GM12878 (cell line): ENCODE data around the gene CARD11. TPM values are rescaled to one million over a fixed set of nuclear protein-coding genes. Genes with fewer than 3 reads are reported as not detected.

Source experiments
- ATF7 ChIP-seq: fragments of 450-650 bp; IDR thresholded peaks from 2 replicates; pipeline ENCODE4 v1.6.1; 2016; ENCODE audit warnings: low read depth, mild to moderate bottlenecking
- BRCA1 ChIP-seq: IDR thresholded peaks from 2 replicates; pipeline ENCODE4 v1.6.1; 2011; ENCODE audit warnings: low read depth, low read length, improper control_type of control experiment
- ETV6 ChIP-seq, 2 experiments: fragments of 450-650 bp in 1 of 2; IDR thresholded peaks in 1 of 2; conservative IDR thresholded peaks in 1 of 2; 2 replicates each; pipeline ENCODE4 v1.6.1; 2014; ENCODE audit warnings: antibody characterized with exemption in 1 of 2, borderline replicate concordance in 1 of 2, low read depth in 1 of 2, mild to moderate bottlenecking in 1 of 2, moderate library complexity in 1 of 2
- FOXM1 ChIP-seq: IDR thresholded peaks from 2 replicates; pipeline ENCODE4 v1.6.1; 2012; ENCODE audit warnings: low read depth, mild to moderate bottlenecking, inconsistent platforms, low read length, moderate library complexity
- GABPA ChIP-seq: IDR thresholded peaks from 2 replicates; pipeline ENCODE4 v1.6.1; 2014; ENCODE audit warnings: antibody characterized with exemption, low read depth, mild to moderate bottlenecking, inconsistent platforms
- IKZF2 ChIP-seq, 2 experiments: fragments of 450-650 bp; IDR thresholded peaks; 2 replicates each; pipeline ENCODE4 v1.6.1; 2017; ENCODE audit warnings: mild to moderate bottlenecking in 2 of 2, moderate library complexity in 2 of 2
- KDM1A ChIP-seq: fragments of 200-600 bp; sonication (generic); IDR thresholded peaks from 2 replicates; pipeline ENCODE4 v1.6.1; 2016; ENCODE audit warnings: borderline replicate concordance
- MYB ChIP-seq: fragments of 150-350 bp; IDR thresholded peaks from 2 replicates; pipeline ENCODE4 v1.6.1; 2014; ENCODE audit warnings: mild to moderate bottlenecking, low read depth, low read length, borderline replicate concordance
- NFYA ChIP-seq: IDR thresholded peaks from 2 replicates; pipeline ENCODE4 v1.6.1; 2011; ENCODE audit warnings: low read depth, mild to moderate bottlenecking, low read length, improper control_type of control experiment, borderline replicate concordance
- STAT1 ChIP-seq: fragments of 450-650 bp; conservative IDR thresholded peaks from 2 replicates; pipeline ENCODE4 v1.6.1; 2014; ENCODE audit warnings: antibody characterized with exemption, mild to moderate bottlenecking
- SUPT20H ChIP-seq: IDR thresholded peaks from 2 replicates; pipeline ENCODE4 v1.6.1; 2011; ENCODE audit warnings: low read depth, mild to moderate bottlenecking, low read length, moderate library complexity, borderline replicate concordance; ENCODE audit not compliant: control insufficient read depth
- ZNF384 ChIP-seq: IDR thresholded peaks from 2 replicates; pipeline ENCODE4 v1.6.1; 2012; ENCODE audit warnings: low read depth, mild to moderate bottlenecking, low read length, improper control_type of control experiment, borderline replicate concordance
- polyA plus RNA-seq, 11 experiments: library from polyadenylated mRNA; depleted of rRNA in 4 of 11; unstranded in 6 of 11; stranded (reverse) in 5 of 11; fragments of >200 nt; fragmentation: Nextera tagmentation in 4 of 11; fragmentation: Illumina TruSeq in 1 of 11; extraction: Ambion mirVana in 4 of 11; extraction: Trizol in 1 of 11; gene quantifications; 1 replicate in 1 of 11; 2 replicates in 10 of 11; pipeline versions ENCODE4 v1.2.1 to v1.2.3, GENCODE V29; 2011 to 2016; ENCODE audit warnings: inconsistent platforms in 2 of 11, missing spikeins in 2 of 11, low read depth in 1 of 11
- total RNA-seq, 4 experiments: library from RNA; depleted of rRNA in 3 of 4; stranded (reverse); fragments of >200 nt in 3 of 4; fragmentation: Illumina TruSeq in 1 of 4; extraction: Trizol in 1 of 4; gene quantifications; 2 replicates each; pipeline versions ENCODE4 v1.2.1 to v1.2.3, GENCODE V29; 2013 to 2021
- TF ChIP-seq, protein P1 (sequence below): fragments of 450-650 bp; IDR thresholded peaks from 2 replicates; pipeline ENCODE4 v1.6.1; 2017; ENCODE audit warnings: mild to moderate bottlenecking, moderate library complexity
- TF ChIP-seq, protein P2 (sequence below): fragments of 150-350 bp; IDR thresholded peaks from 2 replicates; pipeline ENCODE4 v1.6.1; 2016; ENCODE audit warnings: low read depth, low read length
- TF ChIP-seq, protein P3 (sequence below): fragments of 450-650 bp; IDR thresholded peaks from 2 replicates; pipeline ENCODE4 v1.6.1; 2018; ENCODE audit warnings: mild to moderate bottlenecking, low read depth, moderate library complexity; ENCODE audit not compliant: partially characterized antibody
- TF ChIP-seq, protein P4 (sequence below): fragments of 450-650 bp; IDR thresholded peaks from 2 replicates; pipeline ENCODE4 v1.6.1; 2016; ENCODE audit warnings: mild to moderate bottlenecking

Gene CARD11
- total and polyA plus RNA-seq, 10 of the 15 experiments (the other 5 are each of a cell fraction or from before 2014, with no cell fraction given) = 0.27 to 72.0 (median 28.4) TPM

DNA sequence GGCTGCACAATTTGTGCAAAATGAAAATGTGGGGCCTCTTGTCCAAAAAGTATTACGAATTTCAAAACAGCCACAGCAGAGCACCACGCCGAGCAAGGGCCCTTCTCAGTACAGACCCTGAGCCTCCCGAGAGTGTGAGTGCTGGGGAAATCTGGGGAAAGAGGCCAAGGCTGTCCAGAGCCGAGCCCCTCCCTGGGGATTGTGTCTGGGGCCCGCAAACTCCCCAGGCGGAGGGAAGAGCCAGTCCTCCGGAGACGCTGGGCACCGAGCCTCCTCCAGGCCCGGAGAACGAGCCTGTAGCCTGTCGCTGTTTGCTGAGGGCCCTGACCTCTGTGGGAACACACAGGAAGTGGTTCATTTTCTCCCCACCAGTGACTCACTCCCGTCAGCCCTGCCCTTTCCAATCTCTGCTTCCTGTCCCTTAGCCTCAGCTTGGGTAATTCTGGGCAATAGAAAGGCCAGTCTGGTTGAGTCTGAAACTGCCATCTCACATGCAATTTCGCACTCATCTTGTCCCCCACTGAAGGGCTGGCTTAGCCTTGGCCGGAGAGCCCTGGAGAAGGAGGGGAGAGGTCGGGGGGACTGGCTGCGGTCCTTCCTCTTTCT is 180.1 kb downstream of the CARD11 start (continued):
- peak in 1 of 2 experiments; percentile 75; a peak in 2 of 4 replicates for TF ChIP-seq ETV6 (conservative IDR thresholded peaks at IDR 0.05 in 1 of 2, IDR thresholded peaks at IDR 0.05 in 1 of 2; ENCODE audit: borderline replicate concordance in 1 of 2, low read depth in 1 of 2)
- TF ChIP-seq ATF7 = peak; percentile 77
- TF ChIP-seq, protein P1, sequence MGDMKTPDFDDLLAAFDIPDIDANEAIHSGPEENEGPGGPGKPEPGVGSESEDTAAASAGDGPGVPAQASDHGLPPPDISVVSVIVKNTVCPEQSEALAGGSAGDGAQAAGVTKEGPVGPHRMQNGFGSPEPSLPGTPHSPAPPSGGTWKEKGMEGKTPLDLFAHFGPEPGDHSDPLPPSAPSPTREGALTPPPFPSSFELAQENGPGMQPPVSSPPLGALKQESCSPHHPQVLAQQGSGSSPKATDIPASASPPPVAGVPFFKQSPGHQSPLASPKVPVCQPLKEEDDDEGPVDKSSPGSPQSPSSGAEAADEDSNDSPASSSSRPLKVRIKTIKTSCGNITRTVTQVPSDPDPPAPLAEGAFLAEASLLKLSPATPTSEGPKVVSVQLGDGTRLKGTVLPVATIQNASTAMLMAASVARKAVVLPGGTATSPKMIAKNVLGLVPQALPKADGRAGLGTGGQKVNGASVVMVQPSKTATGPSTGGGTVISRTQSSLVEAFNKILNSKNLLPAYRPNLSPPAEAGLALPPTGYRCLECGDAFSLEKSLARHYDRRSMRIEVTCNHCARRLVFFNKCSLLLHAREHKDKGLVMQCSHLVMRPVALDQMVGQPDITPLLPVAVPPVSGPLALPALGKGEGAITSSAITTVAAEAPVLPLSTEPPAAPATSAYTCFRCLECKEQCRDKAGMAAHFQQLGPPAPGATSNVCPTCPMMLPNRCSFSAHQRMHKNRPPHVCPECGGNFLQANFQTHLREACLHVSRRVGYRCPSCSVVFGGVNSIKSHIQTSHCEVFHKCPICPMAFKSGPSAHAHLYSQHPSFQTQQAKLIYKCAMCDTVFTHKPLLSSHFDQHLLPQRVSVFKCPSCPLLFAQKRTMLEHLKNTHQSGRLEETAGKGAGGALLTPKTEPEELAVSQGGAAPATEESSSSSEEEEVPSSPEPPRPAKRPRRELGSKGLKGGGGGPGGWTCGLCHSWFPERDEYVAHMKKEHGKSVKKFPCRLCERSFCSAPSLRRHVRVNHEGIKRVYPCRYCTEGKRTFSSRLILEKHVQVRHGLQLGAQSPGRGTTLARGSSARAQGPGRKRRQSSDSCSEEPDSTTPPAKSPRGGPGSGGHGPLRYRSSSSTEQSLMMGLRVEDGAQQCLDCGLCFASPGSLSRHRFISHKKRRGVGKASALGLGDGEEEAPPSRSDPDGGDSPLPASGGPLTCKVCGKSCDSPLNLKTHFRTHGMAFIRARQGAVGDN = peak; percentile 99
- no peak for TF ChIP-seq STAT1
- TF ChIP-seq ZNF384 = no peak
- no peak for TF ChIP-seq FOXM1
- TF ChIP-seq, protein P2, sequence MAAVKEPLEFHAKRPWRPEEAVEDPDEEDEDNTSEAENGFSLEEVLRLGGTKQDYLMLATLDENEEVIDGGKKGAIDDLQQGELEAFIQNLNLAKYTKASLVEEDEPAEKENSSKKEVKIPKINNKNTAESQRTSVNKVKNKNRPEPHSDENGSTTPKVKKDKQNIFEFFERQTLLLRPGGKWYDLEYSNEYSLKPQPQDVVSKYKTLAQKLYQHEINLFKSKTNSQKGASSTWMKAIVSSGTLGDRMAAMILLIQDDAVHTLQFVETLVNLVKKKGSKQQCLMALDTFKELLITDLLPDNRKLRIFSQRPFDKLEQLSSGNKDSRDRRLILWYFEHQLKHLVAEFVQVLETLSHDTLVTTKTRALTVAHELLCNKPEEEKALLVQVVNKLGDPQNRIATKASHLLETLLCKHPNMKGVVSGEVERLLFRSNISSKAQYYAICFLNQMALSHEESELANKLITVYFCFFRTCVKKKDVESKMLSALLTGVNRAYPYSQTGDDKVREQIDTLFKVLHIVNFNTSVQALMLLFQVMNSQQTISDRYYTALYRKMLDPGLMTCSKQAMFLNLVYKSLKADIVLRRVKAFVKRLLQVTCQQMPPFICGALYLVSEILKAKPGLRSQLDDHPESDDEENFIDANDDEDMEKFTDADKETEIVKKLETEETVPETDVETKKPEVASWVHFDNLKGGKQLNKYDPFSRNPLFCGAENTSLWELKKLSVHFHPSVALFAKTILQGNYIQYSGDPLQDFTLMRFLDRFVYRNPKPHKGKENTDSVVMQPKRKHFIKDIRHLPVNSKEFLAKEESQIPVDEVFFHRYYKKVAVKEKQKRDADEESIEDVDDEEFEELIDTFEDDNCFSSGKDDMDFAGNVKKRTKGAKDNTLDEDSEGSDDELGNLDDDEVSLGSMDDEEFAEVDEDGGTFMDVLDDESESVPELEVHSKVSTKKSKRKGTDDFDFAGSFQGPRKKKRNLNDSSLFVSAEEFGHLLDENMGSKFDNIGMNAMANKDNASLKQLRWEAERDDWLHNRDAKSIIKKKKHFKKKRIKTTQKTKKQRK = no peak
- no peak for TF ChIP-seq KDM1A
- TF ChIP-seq, protein P3, sequence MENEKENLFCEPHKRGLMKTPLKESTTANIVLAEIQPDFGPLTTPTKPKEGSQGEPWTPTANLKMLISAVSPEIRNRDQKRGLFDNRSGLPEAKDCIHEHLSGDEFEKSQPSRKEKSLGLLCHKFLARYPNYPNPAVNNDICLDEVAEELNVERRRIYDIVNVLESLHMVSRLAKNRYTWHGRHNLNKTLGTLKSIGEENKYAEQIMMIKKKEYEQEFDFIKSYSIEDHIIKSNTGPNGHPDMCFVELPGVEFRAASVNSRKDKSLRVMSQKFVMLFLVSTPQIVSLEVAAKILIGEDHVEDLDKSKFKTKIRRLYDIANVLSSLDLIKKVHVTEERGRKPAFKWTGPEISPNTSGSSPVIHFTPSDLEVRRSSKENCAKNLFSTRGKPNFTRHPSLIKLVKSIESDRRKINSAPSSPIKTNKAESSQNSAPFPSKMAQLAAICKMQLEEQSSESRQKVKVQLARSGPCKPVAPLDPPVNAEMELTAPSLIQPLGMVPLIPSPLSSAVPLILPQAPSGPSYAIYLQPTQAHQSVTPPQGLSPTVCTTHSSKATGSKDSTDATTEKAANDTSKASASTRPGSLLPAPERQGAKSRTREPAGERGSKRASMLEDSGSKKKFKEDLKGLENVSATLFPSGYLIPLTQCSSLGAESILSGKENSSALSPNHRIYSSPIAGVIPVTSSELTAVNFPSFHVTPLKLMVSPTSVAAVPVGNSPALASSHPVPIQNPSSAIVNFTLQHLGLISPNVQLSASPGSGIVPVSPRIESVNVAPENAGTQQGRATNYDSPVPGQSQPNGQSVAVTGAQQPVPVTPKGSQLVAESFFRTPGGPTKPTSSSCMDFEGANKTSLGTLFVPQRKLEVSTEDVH = no peak
- no peak for TF ChIP-seq SUPT20H
- peak; percentile 87 to 90 for TF ChIP-seq IKZF2 (IDR thresholded peaks at IDR 0.05)
- peak; percentile 85 for TF ChIP-seq GABPA
- TF ChIP-seq, protein P4, sequence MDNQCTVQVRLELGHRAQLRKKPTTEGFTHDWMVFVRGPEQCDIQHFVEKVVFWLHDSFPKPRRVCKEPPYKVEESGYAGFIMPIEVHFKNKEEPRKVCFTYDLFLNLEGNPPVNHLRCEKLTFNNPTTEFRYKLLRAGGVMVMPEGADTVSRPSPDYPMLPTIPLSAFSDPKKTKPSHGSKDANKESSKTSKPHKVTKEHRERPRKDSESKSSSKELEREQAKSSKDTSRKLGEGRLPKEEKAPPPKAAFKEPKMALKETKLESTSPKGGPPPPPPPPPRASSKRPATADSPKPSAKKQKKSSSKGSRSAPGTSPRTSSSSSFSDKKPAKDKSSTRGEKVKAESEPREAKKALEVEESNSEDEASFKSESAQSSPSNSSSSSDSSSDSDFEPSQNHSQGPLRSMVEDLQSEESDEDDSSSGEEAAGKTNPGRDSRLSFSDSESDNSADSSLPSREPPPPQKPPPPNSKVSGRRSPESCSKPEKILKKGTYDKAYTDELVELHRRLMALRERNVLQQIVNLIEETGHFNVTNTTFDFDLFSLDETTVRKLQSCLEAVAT = peak; percentile 63; the same call in 1 of the 2 replicates
- no peak for TF ChIP-seq NFYA
- TF ChIP-seq BRCA1 = no peak
- no peak for TF ChIP-seq MYB
